HL-60 (cell line): ENCODE data around the gene KRTAP10-7.

Experiments used
- DNase-seq, 2 experiments: peaks; one replicate each; pipeline ENCODE4 v3.0.0-alpha.2; 2010 to 2020; ENCODE audit warnings: low read depth in 1 of 2, low spot score in 1 of 2
- H3K27ac ChIP-seq: fragments of 250-450 bp; sonication (Bioruptor Pico); replicated peaks from 2 replicates; pipeline ENCODE4 v1.5.1; 2020; ENCODE audit warnings: mild to moderate bottlenecking, moderate library complexity
- H3K27me3 ChIP-seq: fragments of 250-450 bp; sonication (Bioruptor Pico); 2 replicates; pipeline ENCODE4 v1.5.1; 2021; ENCODE audit warnings: mild to moderate bottlenecking, moderate library complexity; ENCODE audit not compliant: insufficient read depth, poor library complexity, severe bottlenecking
- H3K4me3 ChIP-seq: replicated peaks from 2 replicates; pipeline ENCODE4 v1.5.1; 2011; ENCODE audit warnings: mild to moderate bottlenecking, control low read depth, low read length; ENCODE audit not compliant: insufficient read depth
- CTCF ChIP-seq: IDR thresholded peaks from one replicate; pipeline ENCODE4 v1.5.1; 2011; ENCODE audit warnings: low read length, control low read depth, inconsistent platforms; ENCODE audit not compliant: insufficient read depth
- GABPA ChIP-seq: IDR thresholded peaks from 2 replicates; pipeline ENCODE4 v1.6.1; 2012; ENCODE audit warnings: low read depth
- POLR2AphosphoS5 ChIP-seq: IDR thresholded peaks from 2 replicates; pipeline ENCODE4 v1.6.1; 2012; ENCODE audit warnings: low read depth
- REST ChIP-seq: IDR thresholded peaks from 2 replicates; pipeline ENCODE4 v1.6.1; 2012; ENCODE audit warnings: low read depth; ENCODE audit not compliant: insufficient replicate concordance
- SPI1 ChIP-seq: IDR thresholded peaks from 2 replicates; pipeline ENCODE4 v1.6.1; 2012; ENCODE audit warnings: low read depth, mild to moderate bottlenecking, borderline replicate concordance

The KRTAP10-7 gene

GRCh38 chr21:44647222-44647552, 46.8 kb downstream of the KRTAP10-7 start:
- H3K27me3 ChIP-seq, result no peaks in the 10 kb centered on the region
- DNase-seq, result no peak
- TF ChIP-seq POLR2AphosphoS5 (no peak), REST (no peak), CTCF (no peak), GABPA (no peak), SPI1 (no peak)
- H3K4me3 ChIP-seq, result no peak overlapping the region
- no peak overlapping the region for H3K27ac ChIP-seq

- Histone ChIP-seq H3K27me3 (no peaks in the 10 kb centered on the region), H3K4me3 (no peak overlapping the region), H3K27ac (no peak overlapping the region)
- DNase-seq, result no peak
- TF ChIP-seq CTCF, result no peak
Observed at GRCh38 chr21:44648557-44649311, 48.3 kb downstream of the KRTAP10-7 start.

GRCh38 chr21:44649521-44650100, 49.2 kb downstream of the KRTAP10-7 start:
- H3K27me3 ChIP-seq, result no peaks in the 10 kb centered on the region
- H3K27ac ChIP-seq, result no peak overlapping the region
- DNase-seq, result no peak
- no peak overlapping the region for H3K4me3 ChIP-seq
- TF ChIP-seq GABPA (no peak), CTCF (no peak), REST (no peak), POLR2AphosphoS5 (no peak), SPI1 (no peak)
